Activated naive CD4-positive, alpha-beta T cell treated with anti-CD3 and anti-CD28 coated beads, Interleukin-2, amount 50 U/mL, for 16 hours (primary cell): ENCODE measurements around the gene PIGO.
A peak's percentile ranks its signal among the peaks of the same experiment; 100 is the strongest.

ENCODE experiments used
- DNase-seq: peaks from one replicate; pipeline ENCODE4 v3.0.0-alpha.2; 2020

The PIGO gene

GRCh38 chr9:35096035-35096849, at the start of gene PIGO:
Gene PIGO, minus strand, starts transcription at chr9:35096591. Its CDS starts 1,026 bp downstream, at chr9:35095565.
- peak; percentile 93 for DNase-seq

GRCh38 chr9:35142037-35142436, 45.6 kb upstream of the PIGO start:
- DNase-seq: no peak

DNA sequence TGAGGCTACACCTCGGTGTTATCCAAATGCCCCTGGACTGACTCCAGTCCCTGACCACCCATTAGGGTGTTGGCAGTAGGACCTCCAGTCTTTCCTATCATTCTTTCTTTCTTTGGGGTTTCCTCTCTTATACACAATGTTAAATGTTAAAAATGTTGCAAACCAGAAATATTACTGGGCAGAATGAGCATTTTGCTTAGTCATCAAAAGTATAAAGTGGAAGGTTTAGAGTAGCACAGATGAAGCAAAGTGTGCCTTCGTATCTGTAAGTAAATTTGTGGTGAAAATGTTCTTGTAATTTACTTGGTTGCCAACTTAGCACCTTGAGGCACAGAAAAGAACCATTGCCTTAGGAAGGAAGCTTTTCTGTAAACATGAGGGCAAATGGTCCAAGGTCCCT, 43.7 kb upstream of the PIGO start:
- DNase-seq: no peak

GRCh38 chr9:35136866-35137265, 40.5 kb upstream of the PIGO start:
- DNase-seq: no peak

DNA sequence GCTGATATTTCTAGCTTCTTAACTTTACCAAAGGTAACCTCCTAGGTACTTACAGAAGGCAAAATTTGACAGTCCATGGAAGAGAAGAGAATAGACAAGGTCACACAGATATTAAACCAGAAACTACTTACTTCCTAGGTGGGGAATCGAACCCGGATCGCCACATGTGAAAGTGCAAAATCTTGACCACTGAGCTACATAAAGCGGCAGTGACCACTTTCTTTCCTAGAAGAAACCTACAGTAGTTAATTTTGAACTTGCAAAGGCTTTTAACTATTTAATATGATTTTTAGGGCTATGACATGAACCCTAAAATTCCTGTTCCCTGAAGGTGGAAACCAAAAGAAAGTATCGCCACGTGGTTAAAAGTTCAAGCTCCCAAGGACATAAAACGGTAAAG, 39.6 kb upstream of the PIGO start:
- DNase-seq: no peak

DNA sequence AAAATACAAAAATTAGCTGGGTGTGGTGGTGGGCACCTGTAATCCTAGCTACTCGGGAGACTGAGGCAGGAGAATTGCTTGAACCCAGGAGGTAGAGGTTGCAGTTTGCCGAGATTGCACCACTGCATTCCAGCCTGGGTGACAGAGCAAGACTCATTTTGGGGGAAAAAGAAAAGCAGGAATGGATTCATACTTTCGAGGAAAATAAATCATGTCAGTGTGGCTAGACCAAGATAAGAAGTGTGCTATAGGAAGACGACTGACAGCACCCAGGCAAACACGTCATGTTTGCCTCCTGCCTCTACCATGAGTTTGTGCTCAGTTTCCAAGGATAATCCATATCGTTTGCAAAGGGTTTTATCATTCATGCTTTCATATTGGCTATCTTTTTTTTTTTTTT, 38.5 kb upstream of the PIGO start:
- no peak for DNase-seq

DNA sequence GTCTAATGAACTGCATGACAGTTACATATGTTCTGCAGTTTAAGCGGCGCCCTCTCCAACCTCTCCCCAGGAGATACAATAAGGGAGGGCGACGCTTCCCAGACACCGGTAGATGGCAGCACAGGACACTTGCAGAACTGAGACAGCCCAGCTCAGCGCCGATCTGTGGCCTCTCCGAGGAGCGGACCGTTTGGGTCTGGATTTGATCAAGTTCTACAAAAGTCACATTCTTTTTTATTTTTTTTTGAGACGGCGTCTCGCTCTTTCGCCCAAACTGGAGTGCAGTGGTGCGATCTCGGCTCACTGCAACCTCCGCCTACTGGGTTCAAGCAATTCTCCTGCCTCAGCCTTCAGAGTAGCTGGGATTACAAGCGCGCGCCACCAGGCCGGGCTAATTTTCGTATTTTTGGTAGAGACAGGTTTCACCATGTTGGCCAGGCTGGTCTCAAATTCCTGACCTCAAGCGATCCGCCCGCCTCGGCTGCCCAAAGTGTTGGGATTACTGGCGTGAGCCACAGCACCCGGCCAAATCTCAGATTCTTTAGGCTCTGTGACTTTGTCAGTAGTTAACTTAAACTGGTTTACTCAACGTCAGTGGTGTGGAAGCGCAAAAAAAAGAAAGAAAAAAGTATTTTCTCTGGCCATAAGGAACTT, 20.6 kb upstream of the PIGO start:
- DNase-seq: peak; percentile 86

DNA sequence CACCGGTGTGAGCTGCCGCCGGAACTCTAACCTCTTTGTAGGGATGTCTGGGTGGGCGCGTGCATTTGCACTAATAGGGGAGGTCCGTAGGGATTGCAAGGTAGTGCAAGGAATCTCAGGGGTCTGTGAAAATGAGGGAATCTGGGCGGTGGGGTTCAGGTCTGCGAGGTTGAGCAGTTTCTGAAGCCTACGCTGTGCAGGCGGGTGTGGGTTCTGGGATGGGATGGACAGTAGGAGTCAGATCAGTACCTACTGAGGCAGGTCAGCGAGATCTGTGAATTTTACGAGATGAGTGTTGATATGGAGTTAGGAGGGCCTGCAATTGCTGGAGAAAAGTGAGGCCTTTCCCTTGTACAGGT, 20.1 kb upstream of the PIGO start:
- no peak for DNase-seq

DNA sequence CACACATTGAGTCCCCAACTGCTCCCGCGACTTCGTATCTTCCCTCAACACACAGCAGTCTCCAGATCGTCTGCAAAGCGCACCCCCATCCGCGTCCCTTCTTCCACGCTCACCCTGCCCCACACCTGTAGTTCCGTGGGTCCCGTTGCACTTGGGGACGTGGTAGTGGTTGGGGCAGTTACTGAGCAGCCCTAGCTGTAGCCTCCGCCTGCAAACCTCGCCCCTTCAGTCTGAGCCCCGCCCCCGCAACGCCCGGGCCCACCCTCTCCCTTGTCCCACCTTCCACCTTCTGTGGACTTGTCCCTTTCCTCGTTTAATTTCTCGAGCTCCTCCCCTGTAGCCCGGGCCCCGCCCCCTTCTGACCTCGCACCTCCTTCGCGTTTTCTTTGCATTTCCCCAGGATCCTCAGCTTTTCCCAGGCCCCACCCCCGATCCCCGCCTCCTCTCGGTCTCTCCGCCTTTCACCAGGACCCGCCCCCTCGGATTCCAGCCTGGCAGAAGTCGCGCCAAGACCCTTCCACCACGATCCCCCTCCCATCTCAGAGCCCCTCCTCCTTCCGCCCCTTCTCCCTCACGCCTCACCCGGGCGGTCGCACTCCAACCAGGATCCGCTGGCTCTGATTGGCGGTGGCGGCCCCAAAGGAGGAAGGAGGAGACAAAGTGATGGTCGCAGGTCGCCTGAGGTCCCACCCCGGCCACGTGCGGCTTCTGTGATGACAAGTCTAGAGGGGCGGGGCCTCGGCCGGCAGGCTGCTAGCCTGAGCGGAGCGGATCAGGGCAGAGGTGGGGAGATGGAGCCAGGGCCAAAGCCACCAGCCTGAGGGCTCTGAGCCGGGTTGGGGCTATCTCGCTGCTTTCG, 19.5 kb upstream of the PIGO start, which contains the start of gene ATOSB:
Gene ATOSB, minus strand, starts transcription at position 183 of the 859 bp plus-strand sequence. CDS start 7,588 bp downstream, outside the sequence.
- peak; percentile 92 for DNase-seq

DNA sequence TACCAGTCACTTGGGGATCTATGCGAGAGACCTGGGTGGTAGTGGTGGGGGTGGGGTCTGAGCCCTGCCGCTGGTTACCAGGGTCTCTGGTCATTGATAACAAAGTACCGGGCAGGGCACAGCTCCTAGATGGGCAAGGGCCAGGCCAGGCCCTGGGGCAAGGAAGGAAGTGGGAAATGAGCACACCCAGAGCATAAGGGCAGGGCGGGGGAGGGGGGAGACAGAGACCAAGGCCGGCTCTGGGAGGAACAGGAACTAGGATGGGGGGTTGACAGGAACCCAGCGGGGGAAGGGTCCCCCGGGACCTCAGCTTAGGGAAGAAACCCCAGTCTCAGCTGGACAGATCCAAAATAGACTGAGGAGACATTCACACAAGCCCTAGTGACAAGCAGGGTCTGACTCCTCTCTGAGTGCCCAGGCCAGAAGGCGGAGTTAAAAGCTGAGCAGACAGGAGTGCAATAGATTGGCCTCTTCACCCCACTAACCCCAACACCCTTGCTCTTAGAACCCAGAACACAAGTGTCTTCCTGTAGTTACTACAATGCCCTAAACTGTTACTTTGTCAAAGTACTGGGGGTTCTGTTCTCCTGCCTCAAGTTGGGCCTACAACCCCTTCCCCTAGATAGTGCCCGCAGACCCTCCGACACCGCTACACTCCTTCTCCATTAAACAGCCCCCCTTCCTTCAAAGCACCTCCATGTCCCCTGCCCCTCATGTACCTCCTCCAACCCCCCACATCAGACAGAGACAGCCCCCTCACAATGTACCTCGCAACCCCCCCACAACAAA, 18.6 kb upstream of the PIGO start:
- DNase-seq: peak; percentile 19

DNA sequence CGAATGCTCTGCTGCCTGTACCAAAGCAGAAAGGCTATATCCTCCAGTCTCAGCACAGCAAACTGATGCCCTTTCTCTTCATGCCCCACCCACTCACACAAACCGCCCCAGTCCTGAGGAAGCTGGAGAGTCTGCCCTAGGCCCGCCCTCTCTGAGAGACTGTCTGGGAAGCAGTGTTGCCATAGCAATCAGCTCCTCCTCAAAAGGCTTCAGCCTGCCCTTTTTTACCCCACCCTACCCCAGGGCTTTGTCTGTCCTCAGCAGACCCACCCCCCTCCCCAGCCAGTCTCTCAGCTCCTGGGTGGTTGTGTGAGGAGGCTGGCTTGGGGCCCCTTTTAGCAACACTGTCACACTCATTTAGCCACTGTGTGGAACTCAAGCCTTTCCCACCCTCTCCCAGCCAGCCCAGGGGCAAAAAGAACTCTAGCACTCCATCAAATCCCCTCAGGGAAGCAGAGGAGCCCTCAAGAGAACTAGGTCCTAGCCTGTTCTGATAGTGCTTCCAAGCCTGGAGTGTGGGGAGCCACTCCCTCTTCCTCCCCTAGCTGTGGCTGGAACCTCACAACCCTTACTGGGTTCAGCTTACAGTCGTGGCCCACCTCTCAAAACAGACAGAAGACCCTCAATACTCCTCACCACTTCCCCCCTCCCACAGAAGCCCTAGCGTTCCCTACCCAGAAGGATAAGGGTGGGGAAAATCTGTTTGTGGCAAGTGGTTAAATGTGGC, 17.9 kb upstream of the PIGO start:
- peak; percentile 47 for DNase-seq

DNA sequence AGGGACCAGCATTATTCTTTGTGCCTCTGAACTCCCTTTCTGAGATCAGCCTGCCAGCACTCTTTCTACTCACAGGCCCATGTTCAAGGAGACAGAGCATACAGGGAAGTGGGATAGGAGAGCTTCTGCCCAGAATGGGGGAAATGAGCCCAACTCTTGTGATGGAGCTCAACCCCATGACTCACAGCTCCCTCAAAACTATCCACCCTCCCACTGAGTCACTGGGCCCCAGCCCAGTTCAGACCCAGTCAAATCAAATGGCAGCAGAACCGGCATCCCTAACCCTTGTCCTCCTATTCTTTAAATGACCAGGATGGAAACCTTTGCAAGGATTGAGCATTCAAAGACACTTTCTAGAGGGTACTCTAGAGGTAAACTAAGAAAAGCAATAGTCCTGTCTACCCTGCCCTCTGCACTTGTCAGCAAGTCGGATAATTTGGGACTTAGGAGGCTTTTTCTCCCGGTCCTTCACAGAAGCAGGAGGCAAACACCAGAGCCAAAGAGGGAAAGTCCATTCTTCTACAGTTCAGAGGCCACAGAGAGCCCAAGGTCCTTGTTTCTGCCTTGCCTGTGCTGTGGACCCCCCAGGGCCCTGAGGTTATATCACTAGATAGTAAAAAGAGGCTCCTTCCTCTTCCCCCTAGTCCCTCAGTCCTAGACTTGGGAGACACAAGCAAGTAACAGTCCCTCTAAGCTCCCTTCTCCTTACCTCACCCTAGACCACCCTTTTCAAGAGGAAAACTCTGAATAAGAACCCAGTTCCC, 16.0 kb upstream of the PIGO start:
- no peak for DNase-seq

DNA sequence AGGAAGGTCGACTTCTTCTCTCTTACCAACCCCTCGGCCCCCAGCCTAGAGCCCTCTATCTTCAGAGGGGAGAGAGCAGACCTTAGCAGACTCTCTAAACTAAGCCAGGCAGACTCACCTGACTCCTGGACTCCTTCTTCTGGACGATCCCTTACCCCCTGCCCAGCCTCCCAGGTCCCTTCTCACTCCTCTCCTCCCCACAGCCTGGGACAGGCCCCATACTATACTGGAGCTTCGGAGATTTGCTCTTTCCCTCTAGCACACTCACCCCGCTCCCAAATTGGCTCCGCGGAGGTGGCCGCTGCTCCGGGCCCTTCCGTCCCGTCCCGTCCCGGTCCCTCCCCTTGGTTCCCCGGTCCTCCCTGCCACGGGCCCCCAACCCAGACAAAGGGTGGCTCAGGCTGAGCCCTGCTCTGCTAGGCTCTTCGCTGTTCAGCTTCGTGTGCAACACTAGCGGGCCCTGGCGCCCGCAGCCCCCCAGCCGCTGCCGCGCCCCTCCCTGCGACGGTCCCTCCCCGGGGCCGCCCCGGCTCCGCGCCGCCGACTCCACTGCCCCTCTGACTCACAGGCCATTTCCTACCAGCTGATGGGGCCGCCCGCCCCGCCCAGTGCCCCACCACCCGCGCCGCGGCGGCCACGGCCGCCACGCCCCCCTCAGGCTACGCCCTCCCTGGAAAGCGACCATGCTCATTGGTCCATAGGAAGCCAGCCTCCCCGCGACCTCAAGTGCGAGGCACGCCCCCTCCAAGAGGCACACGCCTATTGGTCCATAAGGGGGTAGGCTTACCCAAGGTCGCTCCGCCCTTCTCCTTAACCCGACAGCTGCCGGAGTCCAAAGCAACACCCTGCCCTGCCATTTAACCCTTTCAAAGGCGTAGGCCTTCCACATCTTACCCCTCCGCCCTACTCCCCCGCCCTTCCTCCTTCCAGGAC, 14.9 kb upstream of the PIGO start:
- DNase-seq: peak; percentile 96

- no peak for DNase-seq
Measured at GRCh38 chr9:35110327-35110761, 14.0 kb upstream of the PIGO start.

- no peak for DNase-seq
Measured at GRCh38 chr9:35108946-35109575, 12.7 kb upstream of the PIGO start.

DNA sequence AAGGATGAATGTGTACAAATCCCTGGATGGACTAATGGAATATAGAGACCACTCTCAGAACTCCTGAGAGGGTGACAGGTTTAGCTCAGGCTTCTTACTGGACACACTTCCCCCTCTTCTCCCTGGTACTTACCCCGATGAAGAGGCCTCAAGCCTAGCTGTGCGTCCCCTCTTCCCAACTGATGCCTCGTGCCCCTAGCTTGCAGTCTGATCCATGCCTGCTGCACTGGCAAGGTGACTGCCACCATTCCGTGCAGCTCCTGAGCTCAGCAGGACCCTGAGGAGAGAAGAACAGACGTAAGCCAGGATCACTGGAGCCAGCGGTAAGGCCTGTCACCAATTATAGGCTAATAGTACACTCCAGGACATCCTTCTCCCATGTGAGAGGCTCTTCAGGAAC, 12.1 kb upstream of the PIGO start:
- no peak for DNase-seq

DNA sequence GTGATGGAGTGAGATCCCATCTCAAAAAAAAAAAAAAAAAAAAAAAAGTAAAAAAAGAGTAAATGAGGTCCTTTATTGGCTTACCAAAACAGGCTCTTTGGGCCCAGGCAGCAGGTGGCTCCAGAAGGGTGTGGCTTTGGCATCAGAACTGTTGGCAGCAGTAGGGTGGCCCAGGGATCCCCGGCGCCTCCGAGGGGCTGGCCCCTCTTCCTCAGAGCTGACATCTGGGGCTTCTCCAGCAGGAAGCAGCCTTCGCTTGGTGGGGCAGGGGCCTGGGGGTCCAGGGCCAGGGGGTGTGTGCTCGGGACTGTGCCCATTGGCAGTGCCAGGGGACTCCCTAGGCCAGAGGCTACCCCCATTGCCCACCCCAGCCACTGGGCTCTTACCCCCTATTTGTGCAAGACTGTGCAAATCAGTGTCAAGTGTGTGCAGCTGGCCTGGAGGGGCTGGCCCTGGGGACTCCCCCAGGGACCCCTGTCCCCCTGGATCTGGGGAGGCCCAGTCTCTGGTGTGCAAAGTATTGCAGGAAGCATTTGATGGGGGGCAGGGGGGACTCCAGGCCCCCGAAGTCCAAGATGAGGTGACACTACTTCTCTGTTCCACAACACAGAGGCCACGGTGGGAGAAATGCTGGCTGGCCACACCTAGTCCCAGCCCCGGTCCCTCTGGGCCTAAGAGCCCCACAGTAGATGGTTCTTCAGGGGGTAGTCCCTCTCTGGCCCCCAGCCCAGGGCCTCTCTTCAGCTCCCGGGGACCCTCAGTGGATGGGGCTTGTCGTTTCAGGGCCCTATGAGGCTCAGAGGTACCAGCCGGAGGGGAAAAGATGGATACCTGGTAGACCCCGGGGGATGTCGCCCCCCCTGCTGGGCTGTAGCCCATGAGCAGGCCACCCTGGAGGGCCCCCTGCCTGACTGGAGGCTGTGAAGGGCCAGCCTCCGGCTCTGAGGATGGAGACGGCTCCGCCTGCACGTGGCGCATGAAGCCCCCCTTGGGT, 11.2 kb upstream of the PIGO start:
- DNase-seq: no peak

DNA sequence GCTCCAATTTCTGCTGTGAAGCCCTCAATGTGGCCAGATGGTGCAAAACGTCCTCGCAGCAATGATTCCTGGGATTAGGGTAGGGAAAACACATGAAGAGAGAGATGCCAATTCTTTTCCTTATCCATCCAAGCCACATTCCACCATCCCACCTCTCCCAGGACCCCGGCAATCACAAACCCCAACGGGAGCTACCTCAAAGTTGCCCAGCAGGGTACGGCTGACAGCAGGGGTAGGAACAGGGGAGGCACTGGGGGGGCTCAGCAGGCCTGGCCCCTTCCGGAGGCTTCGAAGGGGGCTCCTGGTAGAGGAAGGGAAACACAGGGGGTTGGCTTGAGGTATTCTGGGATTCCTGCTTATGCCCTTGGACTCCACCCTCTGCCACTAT, 9.9 kb upstream of the PIGO start:
- DNase-seq: no peak
